Measurements from ENCODE around the gene TMEM132D. TPM values are rescaled to one million over a fixed set of nuclear protein-coding genes. Genes with fewer than 3 reads are reported as not detected.

The TMEM132D gene
- total and polyA plus RNA-seq, 2 of the 4 experiments (the other 2 are of a cell fraction) = not detected

DNA sequence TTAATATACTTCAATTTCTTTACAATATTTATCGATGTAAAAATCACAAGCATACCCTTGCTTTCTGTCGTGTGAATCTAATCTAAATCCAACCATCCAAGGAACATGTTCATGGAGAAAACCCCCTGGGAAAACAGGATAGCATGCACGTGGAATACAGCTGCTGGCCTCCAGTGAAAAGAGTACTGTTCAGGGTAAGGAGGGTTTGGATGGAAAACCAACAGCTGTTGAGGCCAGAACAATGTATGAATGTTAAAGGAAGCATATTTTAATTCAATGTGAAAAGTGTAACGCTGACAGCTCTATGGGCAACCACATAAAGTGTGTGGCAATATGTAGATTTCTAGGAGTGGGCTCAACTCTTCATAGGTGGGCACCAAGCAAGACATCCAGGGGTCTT is 344.0 kb downstream of the TMEM132D start:
- ATAC-seq (ENCODE audit: low read depth) (no peak), DNase-seq (no peak)
- Histone ChIP-seq H3K4me3 (ENCODE audit: insufficient read depth, low read depth, low read length) (no peak overlapping the region), H3K27me3 (ENCODE audit: control insufficient read depth, insufficient read depth, low read length) (no peaks in the 10 kb centered on the region), H2AFZ (replicated peaks; ENCODE audit: low read length, poor library complexity) (no peak overlapping the region), H3K56ac (ENCODE audit: extremely low read depth, insufficient read depth, low read length) (no peak overlapping the region), H3K4me1 (ENCODE audit: control insufficient read depth, insufficient read depth, low read length) (no peaks in the 10 kb centered on the region), H4K5ac (ENCODE audit: low read depth, low read length) (no peak overlapping the region), H2AK9ac (replicated peaks; ENCODE audit: low read depth, low read length, poor library complexity) (no peak overlapping the region), H4K91ac (ENCODE audit: insufficient read depth, low read depth, low read length) (no peak overlapping the region), H3K4ac (ENCODE audit: low read depth, low read length) (no peak overlapping the region), H2BK20ac (ENCODE audit: low read depth, low read length) (no peak overlapping the region), H3K14ac (replicated peaks; ENCODE audit: low read depth, low read length) (no peak overlapping the region), H3K9ac (ENCODE audit: low read depth, low read length) (no peak overlapping the region), H3K23ac (ENCODE audit: low read depth, low read length) (no peak overlapping the region), H3K4me2 (ENCODE audit: low read depth, low read length) (no peak overlapping the region), H2BK120ac (ENCODE audit: low read depth, low read length) (no peak overlapping the region), H3K9me1 (ENCODE audit: insufficient read depth, low read length) (no peaks in the 10 kb centered on the region), H3K36me3 (ENCODE audit: control insufficient read depth, insufficient read depth, low read length) (no peaks in the 10 kb centered on the region), H3K9me3 (ENCODE audit: control insufficient read depth, insufficient read depth, low read length) (peaks cover 16% of the 10 kb centered on the region), H3K27ac (ENCODE audit: insufficient read depth, low read length) (no peak overlapping the region), H2BK15ac (ENCODE audit: low read depth, low read length) (no peak overlapping the region), H4K8ac (ENCODE audit: low read depth in 2 of 2, low read length in 2 of 2) (no peak overlapping the region), H3K79me1 (ENCODE audit: low read depth in 1 of 2, low read length in 2 of 2) (no peaks in the 10 kb centered on the region), H4K20me1 (ENCODE audit: insufficient read depth, low read length) (no peaks in the 10 kb centered on the region), H3K18ac (ENCODE audit: low read depth, low read length) (no peak overlapping the region), H2AK5ac (ENCODE audit: low read depth, low read length) (no peak overlapping the region), H2BK5ac (ENCODE audit: low read depth, low read length, poor library complexity, severe bottlenecking) (no peak overlapping the region)
- dilution Hi-C loops (cut with HindIII; ENCODE audit: low sequenced_read_pairs, unreplicated experiment) (no loop called here), intact Hi-C loops (cut with micrococcal nuclease) (no loop called here), in situ Hi-C loops (cut with MboI; ENCODE audit: low sequenced_read_pairs) (no loop called here)
- TF ChIP-seq FOS (IDR thresholded peaks at IDR 0.05; ENCODE audit: low read depth, low read length) = no peak
- TF ChIP-seq POLR2A (IDR thresholded peaks at IDR 0.05; ENCODE audit: low read depth, low read length) = no peak
- TF ChIP-seq NFE2L2 (IDR thresholded peaks at IDR 0.05; ENCODE audit: low read depth, low read length) = no peak
- TF ChIP-seq SMC3 (IDR thresholded peaks at IDR 0.05; ENCODE audit: low read depth, low read length) = no peak
- no peak for TF ChIP-seq RFX5 (IDR thresholded peaks at IDR 0.05; ENCODE audit: low read depth, low read length)
- no peak for TF ChIP-seq MAZ (IDR thresholded peaks at IDR 0.05; ENCODE audit: borderline replicate concordance, low read depth, low read length)
- WGBS, 2 experiments (ENCODE audit: extremely low coverage in 2 of 2, insufficient read length in 1 of 2) = 29% methylated on average over 1 of the region's 4 CpGs; no CpG with 5 or more reads in 1 of the 2 experiments
- CTCF ChIA-PET = no interaction called here
- BruUV-seq (replicated peaks) = no TSS peak
- POLR2A ChIA-PET (ENCODE audit: unreplicated experiment) = no interaction called here
